ENCODE results near the gene PACRG.

DNA sequence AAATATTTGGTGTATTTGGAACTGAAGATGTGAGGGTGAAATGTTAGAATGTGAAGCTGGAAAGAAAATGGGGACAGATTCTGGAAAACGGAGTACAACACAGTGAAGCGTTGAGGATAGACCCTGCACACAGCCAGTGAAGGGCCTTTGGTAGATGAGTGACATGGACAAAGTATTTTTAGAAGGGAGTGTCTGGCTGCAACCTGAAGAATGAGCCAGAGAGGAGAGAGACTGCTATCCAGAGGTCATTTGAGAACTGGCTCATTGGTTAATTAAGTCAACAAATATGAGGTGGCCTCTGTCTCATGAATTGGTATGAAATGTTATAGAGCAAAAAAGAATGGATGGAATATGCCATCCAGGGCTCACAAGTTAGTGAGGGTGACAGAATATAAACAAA is 310.5 kb downstream of the PACRG start:
- TF ChIP-seq, protein P1, sequence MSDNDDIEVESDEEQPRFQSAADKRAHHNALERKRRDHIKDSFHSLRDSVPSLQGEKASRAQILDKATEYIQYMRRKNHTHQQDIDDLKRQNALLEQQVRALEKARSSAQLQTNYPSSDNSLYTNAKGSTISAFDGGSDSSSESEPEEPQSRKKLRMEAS (IDR thresholded peaks at IDR 0.05; ENCODE audit: low read depth, low read length): no peak
- no peak for TF ChIP-seq POLR2A (IDR thresholded peaks at IDR 0.05; ENCODE audit: extremely low read depth, insufficient read length)
- TF ChIP-seq, protein P2, sequence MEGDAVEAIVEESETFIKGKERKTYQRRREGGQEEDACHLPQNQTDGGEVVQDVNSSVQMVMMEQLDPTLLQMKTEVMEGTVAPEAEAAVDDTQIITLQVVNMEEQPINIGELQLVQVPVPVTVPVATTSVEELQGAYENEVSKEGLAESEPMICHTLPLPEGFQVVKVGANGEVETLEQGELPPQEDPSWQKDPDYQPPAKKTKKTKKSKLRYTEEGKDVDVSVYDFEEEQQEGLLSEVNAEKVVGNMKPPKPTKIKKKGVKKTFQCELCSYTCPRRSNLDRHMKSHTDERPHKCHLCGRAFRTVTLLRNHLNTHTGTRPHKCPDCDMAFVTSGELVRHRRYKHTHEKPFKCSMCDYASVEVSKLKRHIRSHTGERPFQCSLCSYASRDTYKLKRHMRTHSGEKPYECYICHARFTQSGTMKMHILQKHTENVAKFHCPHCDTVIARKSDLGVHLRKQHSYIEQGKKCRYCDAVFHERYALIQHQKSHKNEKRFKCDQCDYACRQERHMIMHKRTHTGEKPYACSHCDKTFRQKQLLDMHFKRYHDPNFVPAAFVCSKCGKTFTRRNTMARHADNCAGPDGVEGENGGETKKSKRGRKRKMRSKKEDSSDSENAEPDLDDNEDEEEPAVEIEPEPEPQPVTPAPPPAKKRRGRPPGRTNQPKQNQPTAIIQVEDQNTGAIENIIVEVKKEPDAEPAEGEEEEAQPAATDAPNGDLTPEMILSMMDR (IDR thresholded peaks at IDR 0.05; ENCODE audit: low read depth, low read length): no peak

All from NB4 (cell line).